HL-60 (cell line): ENCODE results near the gene CACUL1.

ENCODE experiments used
- CTCF ChIP-seq: IDR thresholded peaks from one replicate; pipeline ENCODE4 v1.5.1; 2011; ENCODE audit warnings: low read length, control low read depth, inconsistent platforms; ENCODE audit not compliant: insufficient read depth
- GABPA ChIP-seq: IDR thresholded peaks from 2 replicates; pipeline ENCODE4 v1.6.1; 2012; ENCODE audit warnings: low read depth
- POLR2AphosphoS5 ChIP-seq: IDR thresholded peaks from 2 replicates; pipeline ENCODE4 v1.6.1; 2012; ENCODE audit warnings: low read depth
- REST ChIP-seq: IDR thresholded peaks from 2 replicates; pipeline ENCODE4 v1.6.1; 2012; ENCODE audit warnings: low read depth; ENCODE audit not compliant: insufficient replicate concordance
- SPI1 ChIP-seq: IDR thresholded peaks from 2 replicates; pipeline ENCODE4 v1.6.1; 2012; ENCODE audit warnings: low read depth, mild to moderate bottlenecking, borderline replicate concordance

GRCh38 chr10:118687472-118687871 is 67.3 kb downstream of the CACUL1 start:
- no peak for TF ChIP-seq CTCF
- TF ChIP-seq REST = no peak
- no peak for TF ChIP-seq SPI1
- no peak for TF ChIP-seq POLR2AphosphoS5
- TF ChIP-seq GABPA = no peak
